ENCODE results near the gene XCL1. TPM values are rescaled to one million over a fixed set of nuclear protein-coding genes. Genes with fewer than 3 reads are reported as not detected.
"Not testable (repeated sequence)": the region's sequence is repeated elsewhere in the genome, so short reads cannot be mapped to it uniquely, and the experiment has no call there.

Gene XCL1
- total and polyA plus RNA-seq, 2 experiments from 2014 or later = not detected

DNA sequence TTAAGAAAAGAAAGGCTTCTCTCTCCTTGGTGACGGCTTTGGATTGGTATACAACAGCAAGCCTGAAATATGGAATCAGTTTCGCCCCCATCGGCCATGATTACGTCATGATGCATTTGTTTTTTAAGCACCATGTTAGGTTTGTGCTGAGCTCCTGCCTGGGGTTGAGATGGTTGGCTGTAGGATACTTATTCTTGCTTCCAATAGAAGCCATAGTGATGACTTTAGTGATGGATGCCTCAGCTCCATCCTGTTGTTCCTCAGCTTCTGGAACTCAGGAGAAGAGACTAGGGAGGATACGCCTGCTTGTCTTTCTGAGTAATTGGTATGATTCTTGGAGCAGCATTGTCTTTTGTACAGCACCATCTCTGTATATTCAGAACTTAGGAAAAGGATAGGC, 14.7 kb downstream of the XCL1 start:
- Histone ChIP-seq H3F3A (ENCODE audit: insufficient read depth) (no peaks in the 10 kb centered on the region), H4K20me1 (ENCODE audit: insufficient read depth) (no peaks in the 10 kb centered on the region), H3K9me2 (ENCODE audit: insufficient read depth) (no peaks in the 10 kb centered on the region), H3K27ac (no peak overlapping the region), H3K9me3 (ENCODE audit: low read depth) (no peaks in the 10 kb centered on the region), H3K27me3 (replicated peaks; ENCODE audit: insufficient read depth) (no peaks in the 10 kb centered on the region), H3K4me3 (no peak overlapping the region), H2AFZ (no peak overlapping the region), H3K9ac (no peak overlapping the region), H3K79me2 (ENCODE audit: insufficient read depth) (no peaks in the 10 kb centered on the region), H3K4me2 (ENCODE audit: unreplicated experiment) (no peak overlapping the region), H3K4me1 (ENCODE audit: insufficient read depth) (no peaks in the 10 kb centered on the region), H3K36me3 (ENCODE audit: low read depth) (no peaks in the 10 kb centered on the region)
- in situ Hi-C loops (cut with MboI) = no loop called here
- 86 to 89% methylated on average over 5 of the region's 5 CpGs for WGBS, 2 experiments (ENCODE audit: low coverage in 1 of 2, low lambda C conversion rate in 2 of 2, missing lambda C conversion rate in 2 of 2)
- DNase-seq = no peak
- TF ChIP-seq EZH2phosphoT487 (IDR thresholded peaks at IDR 0.05; ENCODE audit: insufficient read depth, low read depth) = no peak
- TF ChIP-seq EZH2 (IDR thresholded peaks at IDR 0.05; ENCODE audit: insufficient read depth, poor library complexity, severe bottlenecking) = no peak

DNA sequence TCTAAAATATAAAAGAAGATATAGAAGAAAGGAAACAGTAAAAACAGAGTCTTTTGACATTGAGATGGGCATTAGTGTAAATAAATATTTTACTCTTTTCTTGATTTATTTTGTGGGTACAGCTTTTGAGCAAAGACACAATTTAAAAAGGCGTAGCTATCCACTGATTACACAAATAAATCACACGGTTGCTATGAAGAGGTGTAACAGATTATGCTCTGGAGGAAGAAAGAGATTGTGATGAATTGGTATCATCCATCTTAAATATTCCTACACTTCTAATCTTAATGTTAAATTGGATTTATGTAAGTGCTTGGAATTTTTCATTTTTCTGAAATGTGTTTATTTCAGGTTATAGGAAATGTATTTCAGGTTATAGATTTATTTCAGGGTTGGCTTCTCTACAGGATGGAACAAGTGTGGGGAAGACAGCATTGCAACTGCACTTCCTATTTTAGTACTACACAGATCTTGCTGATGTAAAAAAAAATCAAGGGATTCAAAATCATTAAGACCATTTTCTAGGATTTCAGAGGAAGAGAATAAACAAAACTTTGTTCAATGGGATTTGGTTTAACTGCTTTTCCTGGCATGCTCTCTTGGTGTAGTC, 15.3 kb downstream of the XCL1 start:
- Histone ChIP-seq H4K20me1 (ENCODE audit: insufficient read depth) (no peaks in the 10 kb centered on the region), H3K27me3 (replicated peaks; ENCODE audit: insufficient read depth) (no peaks in the 10 kb centered on the region), H3F3A (ENCODE audit: insufficient read depth) (no peaks in the 10 kb centered on the region), H3K36me3 (ENCODE audit: low read depth) (no peaks in the 10 kb centered on the region), H3K4me1 (ENCODE audit: insufficient read depth) (no peaks in the 10 kb centered on the region), H3K9me3 (ENCODE audit: low read depth) (no peaks in the 10 kb centered on the region), H3K79me2 (ENCODE audit: insufficient read depth) (no peaks in the 10 kb centered on the region), H2AFZ (no peak overlapping the region), H3K9ac (no peak overlapping the region), H3K4me2 (ENCODE audit: unreplicated experiment) (no peak overlapping the region), H3K9me2 (ENCODE audit: insufficient read depth) (no peaks in the 10 kb centered on the region), H3K27ac (no peak overlapping the region), H3K4me3 (no peak overlapping the region)
- in situ Hi-C loops (cut with MboI) = no loop called here
- 62 to 67% methylated on average over 2 of the region's 2 CpGs for WGBS, 2 experiments (ENCODE audit: low coverage in 1 of 2, low lambda C conversion rate in 2 of 2, missing lambda C conversion rate in 2 of 2)
- DNase-seq = no peak
- TF ChIP-seq EZH2phosphoT487 (IDR thresholded peaks at IDR 0.05; ENCODE audit: insufficient read depth, low read depth) = no peak
- no peak for TF ChIP-seq EZH2 (IDR thresholded peaks at IDR 0.05; ENCODE audit: insufficient read depth, poor library complexity, severe bottlenecking)

DNA sequence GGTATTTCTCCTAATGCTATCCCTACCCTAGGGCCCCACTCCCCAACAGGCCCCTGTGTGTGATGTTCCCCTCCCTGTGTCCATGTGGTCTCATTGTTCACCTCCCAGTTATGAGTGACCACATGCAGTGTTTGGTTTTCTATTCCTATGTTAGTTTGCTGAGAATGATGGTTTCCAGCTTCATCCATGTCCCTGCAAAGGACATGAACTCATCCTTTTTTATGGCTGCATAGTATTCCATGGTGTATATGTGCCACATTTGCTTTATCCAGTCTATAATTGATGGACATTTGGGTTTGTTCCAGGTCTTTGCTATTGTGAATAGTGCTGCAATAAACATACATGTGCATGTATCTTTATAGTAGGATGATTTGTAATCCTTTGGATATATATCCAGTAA, 19.0 kb downstream of the XCL1 start:
- H3K36me3 ChIP-seq (ENCODE audit: low read depth); H4K20me1 ChIP-seq (ENCODE audit: insufficient read depth); H3F3A ChIP-seq (ENCODE audit: insufficient read depth); H3K9ac ChIP-seq; H3K9me3 ChIP-seq (ENCODE audit: low read depth); H3K27ac ChIP-seq; H3K27me3 ChIP-seq (replicated peaks; ENCODE audit: insufficient read depth); H3K4me2 ChIP-seq (ENCODE audit: unreplicated experiment); H3K4me1 ChIP-seq (ENCODE audit: insufficient read depth); H3K4me3 ChIP-seq; DNase-seq; H3K79me2 ChIP-seq (ENCODE audit: insufficient read depth); H3K9me2 ChIP-seq (ENCODE audit: insufficient read depth); in situ Hi-C loops (cut with MboI); H2AFZ ChIP-seq: not testable (repeated sequence)

DNA sequence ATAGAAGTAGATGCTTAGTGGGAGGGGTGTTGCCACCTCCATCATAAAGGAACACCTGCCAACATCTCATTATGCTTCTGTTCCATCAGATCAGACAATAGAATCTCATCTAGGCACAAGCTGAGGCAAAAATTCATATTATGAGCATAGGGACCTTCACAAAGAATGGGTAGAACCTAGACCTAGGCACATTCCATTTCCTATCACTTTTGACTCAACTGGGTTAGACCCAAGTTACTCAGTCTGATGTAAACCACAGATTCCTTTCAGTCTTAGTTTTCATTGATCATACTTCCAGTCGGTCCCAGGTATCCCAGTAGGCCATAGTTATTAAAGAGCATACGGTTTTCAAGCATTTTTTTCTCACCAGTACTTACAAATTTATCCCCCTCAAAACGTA, 21.7 kb downstream of the XCL1 start:
- TF ChIP-seq EZH2 (IDR thresholded peaks at IDR 0.05; ENCODE audit: insufficient read depth, poor library complexity, severe bottlenecking) (no peak), EZH2phosphoT487 (IDR thresholded peaks at IDR 0.05; ENCODE audit: insufficient read depth, low read depth) (no peak)
- Histone ChIP-seq H3K4me3 (no peak overlapping the region), H4K20me1 (ENCODE audit: insufficient read depth) (no peaks in the 10 kb centered on the region), H3K9me3 (ENCODE audit: low read depth) (no peaks in the 10 kb centered on the region), H3K9me2 (ENCODE audit: insufficient read depth) (no peaks in the 10 kb centered on the region), H3K27ac (no peak overlapping the region), H3K9ac (no peak overlapping the region), H3K79me2 (ENCODE audit: insufficient read depth) (no peaks in the 10 kb centered on the region), H3K27me3 (replicated peaks; ENCODE audit: insufficient read depth) (no peaks in the 10 kb centered on the region), H3K4me2 (ENCODE audit: unreplicated experiment) (no peak overlapping the region), H2AFZ (no peak overlapping the region), H3F3A (ENCODE audit: insufficient read depth) (no peaks in the 10 kb centered on the region), H3K4me1 (ENCODE audit: insufficient read depth) (peaks cover 6% of the 10 kb centered on the region), H3K36me3 (ENCODE audit: low read depth) (no peaks in the 10 kb centered on the region)
- no peak for DNase-seq
- in situ Hi-C loops (cut with MboI) = no loop called here
- 61 to 77% methylated on average over 3 of the region's 3 CpGs for WGBS, 2 experiments (ENCODE audit: low coverage in 1 of 2, low lambda C conversion rate in 2 of 2, missing lambda C conversion rate in 2 of 2)

DNA sequence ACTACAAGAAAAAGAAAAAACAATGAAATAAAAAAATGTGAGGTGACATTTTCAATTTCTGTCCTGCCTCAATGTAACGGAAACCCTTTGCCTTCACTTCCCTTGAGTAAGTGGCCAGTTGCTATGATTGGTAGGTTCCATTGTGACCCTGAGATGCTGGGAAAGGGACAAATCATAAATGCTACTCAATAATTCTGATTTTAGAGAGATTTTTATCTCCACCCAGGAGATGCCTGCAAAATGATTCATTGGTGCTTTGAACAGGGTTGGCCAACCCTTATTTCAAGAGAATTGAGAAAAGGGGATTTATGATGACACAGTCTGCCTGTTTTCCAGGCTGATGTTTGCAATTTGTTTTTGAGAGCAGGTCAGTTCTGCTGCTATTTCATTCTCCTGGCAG, 22.5 kb downstream of the XCL1 start:
- WGBS, 2 experiments (ENCODE audit: low coverage in 1 of 2, low lambda C conversion rate in 2 of 2, missing lambda C conversion rate in 2 of 2) = 95 to 96% methylated on average over 1 of the region's 1 CpG
- no peak overlapping the region for H3K4me3 ChIP-seq
- no peak overlapping the region for H3K4me2 ChIP-seq (ENCODE audit: unreplicated experiment)
- H3K4me1 ChIP-seq (ENCODE audit: insufficient read depth) = peaks cover 6% of the 10 kb centered on the region
- H3K79me2 ChIP-seq (ENCODE audit: insufficient read depth) = no peaks in the 10 kb centered on the region
- in situ Hi-C loops (cut with MboI) = no loop called here
- H3F3A ChIP-seq (ENCODE audit: insufficient read depth) = no peaks in the 10 kb centered on the region
- H3K9me2 ChIP-seq (ENCODE audit: insufficient read depth) = no peaks in the 10 kb centered on the region
- H3K9ac ChIP-seq = no peak overlapping the region
- no peaks in the 10 kb centered on the region for H3K27me3 ChIP-seq (replicated peaks; ENCODE audit: insufficient read depth)
- DNase-seq = peak; percentile 50
- no peaks in the 10 kb centered on the region for H4K20me1 ChIP-seq (ENCODE audit: insufficient read depth)
- no peaks in the 10 kb centered on the region for H3K9me3 ChIP-seq (ENCODE audit: low read depth)
- H2AFZ ChIP-seq = no peak overlapping the region
- no peaks in the 10 kb centered on the region for H3K36me3 ChIP-seq (ENCODE audit: low read depth)
- TF ChIP-seq EZH2phosphoT487 (IDR thresholded peaks at IDR 0.05; ENCODE audit: insufficient read depth, low read depth) = no peak
- no peak for TF ChIP-seq EZH2 (IDR thresholded peaks at IDR 0.05; ENCODE audit: insufficient read depth, poor library complexity, severe bottlenecking)
- H3K27ac ChIP-seq = no peak overlapping the region
